ENCODE data around the gene NPB.

DNA sequence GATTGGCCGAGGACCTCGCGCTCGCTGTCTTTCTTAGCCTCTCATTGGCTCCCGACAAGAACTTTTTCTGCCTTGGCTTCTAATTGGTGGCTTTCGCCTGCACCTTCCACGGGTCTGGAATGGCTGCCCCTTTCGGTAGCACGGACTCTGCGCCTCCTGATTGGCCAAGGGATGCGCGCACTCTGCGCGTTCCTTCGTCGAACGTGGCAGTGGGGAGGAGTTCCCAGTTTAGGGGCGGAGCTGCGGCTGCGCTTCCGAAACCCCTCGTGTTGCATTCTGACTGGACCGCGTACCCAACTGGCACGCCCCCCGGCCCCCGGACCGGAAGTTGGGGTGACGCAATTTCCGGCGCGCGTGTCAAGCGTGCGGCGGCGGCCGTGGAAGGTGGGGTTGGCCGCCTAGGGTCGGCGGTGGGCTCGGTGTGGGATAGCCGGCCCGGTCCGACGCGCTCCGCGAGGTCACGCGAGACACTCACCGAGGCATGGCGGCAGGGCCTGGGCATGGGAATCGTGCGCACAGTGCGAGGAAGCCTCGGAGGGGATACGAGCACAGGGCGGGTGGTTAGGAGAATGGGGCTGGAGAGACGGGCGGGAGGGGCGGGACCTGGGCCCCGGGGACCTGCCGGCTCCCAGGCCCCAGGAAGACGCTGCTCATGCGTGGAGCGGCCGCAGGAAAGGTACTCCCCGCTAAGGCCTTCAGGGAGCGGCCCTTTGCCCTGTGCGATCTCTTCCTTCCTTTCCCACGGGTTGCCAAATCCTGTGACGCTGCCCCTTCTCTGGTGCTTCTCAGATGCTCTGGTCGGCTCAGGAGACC lies 41.1 kb upstream of the NPB start:
- TF ChIP-seq, protein P1, sequence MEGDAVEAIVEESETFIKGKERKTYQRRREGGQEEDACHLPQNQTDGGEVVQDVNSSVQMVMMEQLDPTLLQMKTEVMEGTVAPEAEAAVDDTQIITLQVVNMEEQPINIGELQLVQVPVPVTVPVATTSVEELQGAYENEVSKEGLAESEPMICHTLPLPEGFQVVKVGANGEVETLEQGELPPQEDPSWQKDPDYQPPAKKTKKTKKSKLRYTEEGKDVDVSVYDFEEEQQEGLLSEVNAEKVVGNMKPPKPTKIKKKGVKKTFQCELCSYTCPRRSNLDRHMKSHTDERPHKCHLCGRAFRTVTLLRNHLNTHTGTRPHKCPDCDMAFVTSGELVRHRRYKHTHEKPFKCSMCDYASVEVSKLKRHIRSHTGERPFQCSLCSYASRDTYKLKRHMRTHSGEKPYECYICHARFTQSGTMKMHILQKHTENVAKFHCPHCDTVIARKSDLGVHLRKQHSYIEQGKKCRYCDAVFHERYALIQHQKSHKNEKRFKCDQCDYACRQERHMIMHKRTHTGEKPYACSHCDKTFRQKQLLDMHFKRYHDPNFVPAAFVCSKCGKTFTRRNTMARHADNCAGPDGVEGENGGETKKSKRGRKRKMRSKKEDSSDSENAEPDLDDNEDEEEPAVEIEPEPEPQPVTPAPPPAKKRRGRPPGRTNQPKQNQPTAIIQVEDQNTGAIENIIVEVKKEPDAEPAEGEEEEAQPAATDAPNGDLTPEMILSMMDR (IDR thresholded peaks at IDR 0.05; ENCODE audit: control extremely low read depth in 1 of 3, insufficient read depth in 1 of 3, low read depth in 1 of 3, low read length in 3 of 3) = no peak
- no peak for TF ChIP-seq RFX5 (IDR thresholded peaks at IDR 0.05; ENCODE audit: borderline replicate concordance, low read depth, low read length)
- TF ChIP-seq BRCA1 (IDR thresholded peaks at IDR 0.05; ENCODE audit: low read depth, low read length) = no peak
- TF ChIP-seq SAP30 (IDR thresholded peaks at IDR 0.05; ENCODE audit: insufficient read depth, insufficient replicate concordance, low read length) = no peak
- TF ChIP-seq RNF2 (IDR thresholded peaks at IDR 0.05; ENCODE audit: borderline replicate concordance, low read depth, low read length, missing control alignments, poor library complexity, severe bottlenecking) = no peak
- peak; percentile 94 for TF ChIP-seq CEBPB (IDR thresholded peaks at IDR 0.05; ENCODE audit: low read depth, low read length)
- TF ChIP-seq EGR1 (IDR thresholded peaks at IDR 0.05; ENCODE audit: borderline replicate concordance, low read depth, low read length) = no peak
- TF ChIP-seq RAD21 (IDR thresholded peaks at IDR 0.05 in 1 of 2, conservative IDR thresholded peaks at IDR 0.05 in 1 of 2; ENCODE audit: low read depth in 2 of 2, low read length in 2 of 2) = no peak
